ENCODE measurements around the gene CYP19A1.

Gene CYP19A1

GRCh38 chr15:51338496-51338895 lies at the start of gene CYP19A1:
CYP19A1 (minus strand) TSS chr15:51338596; CDS start chr15:51242912, 95,684 bp downstream.
- no peak for DNase-seq (ENCODE audit: low read depth in 1 of 2, low spot score in 1 of 2)

GRCh38 chr15:51387699-51388041 lies 49.3 kb upstream of the CYP19A1 start:
- no peak for DNase-seq (ENCODE audit: low read depth in 1 of 2, low spot score in 1 of 2)

DNA sequence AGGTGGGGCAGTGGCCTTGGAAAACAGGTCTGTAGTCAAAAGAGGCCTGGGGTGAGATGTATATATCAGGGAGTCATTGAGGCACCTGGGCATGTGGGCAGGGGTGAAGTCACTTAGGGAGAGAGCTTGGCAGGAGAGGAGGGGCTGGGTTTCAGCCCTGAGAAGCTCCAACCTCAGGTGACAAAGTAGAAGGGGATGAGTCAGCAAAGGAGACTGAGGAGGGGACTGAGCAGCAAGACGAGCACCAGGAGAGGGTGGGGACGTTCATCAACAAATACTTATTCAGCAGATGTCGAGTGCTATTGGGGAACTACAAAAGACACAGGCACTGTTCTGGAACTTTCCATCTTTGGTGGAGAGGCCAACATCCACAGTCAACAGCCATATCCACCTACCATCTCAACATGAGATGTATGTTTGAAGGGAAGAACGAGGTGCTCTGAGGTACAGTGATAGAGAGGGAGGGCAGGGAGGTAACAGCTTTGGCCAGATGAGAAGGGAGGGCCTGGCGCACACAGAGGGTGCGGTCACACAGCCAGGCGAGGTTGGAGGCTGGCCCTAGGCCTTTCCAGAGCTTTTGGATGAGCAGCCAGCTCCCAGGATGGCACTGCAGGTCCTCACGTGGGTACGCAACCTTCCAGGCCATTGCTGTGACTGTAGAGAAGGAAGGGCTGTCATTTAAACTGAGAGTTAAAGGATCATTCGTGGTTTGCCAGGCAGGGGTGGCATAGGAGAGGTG lies 48.7 kb upstream of the CYP19A1 start:
- no peak for DNase-seq (ENCODE audit: low read depth in 1 of 2, low spot score in 1 of 2)

- DNase-seq (ENCODE audit: low read depth in 1 of 2, low spot score in 1 of 2), result no peak
Observed at GRCh38 chr15:51386486-51386885, 48.1 kb upstream of the CYP19A1 start.

GRCh38 chr15:51386029-51386428 lies 47.6 kb upstream of the CYP19A1 start:
- no peak for DNase-seq (ENCODE audit: low read depth in 1 of 2, low spot score in 1 of 2)

DNA sequence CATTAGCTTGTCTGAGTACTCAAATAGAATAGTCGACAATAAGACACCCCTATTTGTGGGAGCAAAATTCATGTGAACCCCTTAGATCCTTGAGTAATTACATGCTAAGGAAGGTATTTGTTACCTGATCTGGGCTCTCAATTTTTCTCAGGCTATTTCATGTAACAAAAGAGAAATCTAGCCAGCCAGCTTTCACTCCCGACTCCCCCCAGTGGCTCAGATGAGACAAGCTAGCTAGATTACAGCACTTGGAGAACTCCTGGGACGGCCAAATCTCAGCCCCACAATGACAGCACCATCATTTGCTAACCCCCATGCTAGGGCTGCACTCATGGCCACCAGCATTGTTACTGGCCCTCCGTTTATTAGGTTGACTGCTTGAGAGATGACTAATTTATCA lies 44.4 kb upstream of the CYP19A1 start:
- DNase-seq (ENCODE audit: low read depth in 1 of 2, low spot score in 1 of 2), result no peak

DNA sequence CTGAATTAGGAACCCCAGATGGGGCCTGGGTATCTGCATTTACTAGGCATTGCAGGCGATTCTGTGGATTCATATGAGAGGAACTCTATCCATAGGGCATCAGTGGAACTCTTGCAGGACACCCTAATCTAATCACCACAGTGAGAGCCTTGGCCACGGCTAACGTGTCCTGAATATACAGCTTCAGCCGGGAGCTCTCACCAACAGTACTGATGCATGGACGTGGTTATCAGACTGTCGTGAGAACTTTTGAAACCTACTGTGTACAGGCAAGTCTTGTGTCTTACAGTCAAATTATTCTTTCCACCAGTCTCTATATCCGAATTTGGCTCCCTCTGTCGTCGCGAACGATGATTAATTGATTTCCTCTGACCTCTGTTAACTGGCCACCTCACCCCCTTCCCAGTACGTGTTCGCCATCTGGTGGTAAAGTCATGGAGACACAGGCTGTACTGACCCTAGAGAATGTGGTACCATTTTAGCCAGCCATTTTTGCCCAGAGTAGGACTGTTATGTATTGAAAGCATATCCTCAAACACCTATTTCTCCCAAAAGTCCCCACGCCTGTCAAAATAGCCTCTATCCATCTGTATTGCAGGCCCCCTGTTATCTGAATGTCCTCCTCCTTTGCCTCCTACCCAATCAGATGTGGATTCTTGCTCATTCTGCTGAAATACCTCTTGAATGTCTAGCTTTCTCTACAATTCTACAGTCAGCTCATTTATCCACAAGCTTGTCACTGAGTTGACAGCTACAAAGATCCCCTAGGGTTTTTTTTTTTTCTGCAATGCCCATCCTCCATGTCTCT lies 42.8 kb upstream of the CYP19A1 start:
- no peak for DNase-seq (ENCODE audit: low read depth in 1 of 2, low spot score in 1 of 2)

- no peak for DNase-seq (ENCODE audit: low read depth in 1 of 2, low spot score in 1 of 2)
Observed at GRCh38 chr15:51379390-51379789, 41.0 kb upstream of the CYP19A1 start.

- no peak for DNase-seq (ENCODE audit: low read depth in 1 of 2, low spot score in 1 of 2)
Observed at GRCh38 chr15:51378406-51378805, 40.0 kb upstream of the CYP19A1 start.

DNA sequence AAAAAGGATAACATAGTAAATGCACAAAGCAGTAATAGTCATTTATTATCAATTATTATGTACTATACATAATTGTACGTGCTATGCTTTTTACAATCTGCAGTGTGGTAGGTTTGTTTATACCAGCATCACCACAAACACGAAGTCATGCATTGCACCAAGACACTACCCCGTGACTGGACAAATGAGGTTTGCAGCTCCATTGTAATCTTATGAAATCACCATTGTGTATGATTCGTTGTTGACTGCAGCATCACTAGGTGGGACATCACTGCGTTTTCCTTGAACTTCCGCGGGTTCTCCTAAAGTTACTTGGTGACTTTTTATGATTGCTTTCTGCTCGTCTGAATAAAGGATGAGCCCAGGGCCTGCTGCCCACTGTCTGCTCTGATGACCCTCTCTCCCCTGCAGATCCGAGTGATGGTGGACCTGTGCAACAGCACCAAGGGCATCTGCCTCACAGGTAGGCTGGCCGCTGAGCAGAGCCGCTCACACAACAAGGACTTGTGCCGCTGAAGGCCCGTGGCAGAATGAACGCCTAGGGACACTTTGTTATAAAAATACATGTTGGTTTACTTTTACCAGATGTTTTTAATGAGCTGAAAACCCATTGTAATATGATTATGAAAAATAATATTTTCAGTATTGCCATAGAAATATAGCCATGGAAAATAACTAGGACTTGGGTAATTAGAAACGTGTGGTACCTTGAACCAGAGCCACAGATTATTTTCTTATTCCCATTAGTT lies 38.8 kb upstream of the CYP19A1 start:
- DNase-seq (ENCODE audit: low read depth in 1 of 2, low spot score in 1 of 2), result no peak

- DNase-seq (ENCODE audit: low read depth in 1 of 2, low spot score in 1 of 2), result no peak
Observed at GRCh38 chr15:51375966-51376640, 37.7 kb upstream of the CYP19A1 start.

- DNase-seq (ENCODE audit: low read depth in 1 of 2, low spot score in 1 of 2), result no peak
Observed at GRCh38 chr15:51374131-51374530, 35.7 kb upstream of the CYP19A1 start.

DNA sequence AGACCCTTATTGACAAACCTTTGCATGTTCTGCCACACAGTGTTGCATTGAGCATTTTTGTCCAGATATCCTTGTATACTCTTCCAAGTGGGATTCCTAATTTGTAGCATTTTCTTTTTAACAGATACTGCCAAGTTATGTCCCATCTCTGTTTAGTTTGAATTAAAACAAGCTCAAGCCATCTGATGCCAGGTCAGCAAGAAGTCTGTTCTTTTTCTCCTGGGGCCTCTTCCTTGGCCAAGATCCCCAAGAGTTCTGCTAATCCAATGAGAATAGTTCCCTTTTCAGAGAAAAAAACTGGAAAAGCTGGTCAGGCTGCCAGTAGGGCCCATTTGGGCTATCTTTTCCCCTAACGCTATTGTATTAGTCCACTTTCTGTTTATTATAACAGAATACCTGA lies 32.9 kb upstream of the CYP19A1 start:
- no peak for DNase-seq (ENCODE audit: low read depth in 1 of 2, low spot score in 1 of 2)

- no peak for DNase-seq (ENCODE audit: low read depth in 1 of 2, low spot score in 1 of 2)
Observed at GRCh38 chr15:51369451-51369761, 31.0 kb upstream of the CYP19A1 start.

- no peak for DNase-seq (ENCODE audit: low read depth in 1 of 2, low spot score in 1 of 2)
Observed at GRCh38 chr15:51368751-51369450, 30.5 kb upstream of the CYP19A1 start.

DNA sequence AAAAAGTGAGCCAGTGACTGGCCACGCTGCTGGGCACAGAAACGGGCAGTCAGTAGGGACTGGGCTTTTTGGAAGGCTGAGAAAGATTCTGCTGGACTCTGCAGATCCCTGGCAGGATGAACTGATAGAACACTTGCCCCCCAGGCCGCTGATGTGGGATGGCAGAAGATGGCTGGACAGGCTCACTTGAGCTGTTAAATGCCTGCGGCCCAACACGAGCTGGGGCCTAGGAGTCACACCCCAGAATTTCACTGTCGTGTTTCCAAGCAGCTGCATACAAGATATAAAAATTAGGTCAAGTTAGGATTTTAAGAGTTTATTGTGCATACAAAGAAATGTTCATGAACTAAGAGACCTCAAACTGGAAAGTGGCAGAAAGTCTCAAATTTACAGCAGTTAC lies 29.9 kb upstream of the CYP19A1 start:
- DNase-seq (ENCODE audit: low read depth in 1 of 2, low spot score in 1 of 2), result no peak

DNA sequence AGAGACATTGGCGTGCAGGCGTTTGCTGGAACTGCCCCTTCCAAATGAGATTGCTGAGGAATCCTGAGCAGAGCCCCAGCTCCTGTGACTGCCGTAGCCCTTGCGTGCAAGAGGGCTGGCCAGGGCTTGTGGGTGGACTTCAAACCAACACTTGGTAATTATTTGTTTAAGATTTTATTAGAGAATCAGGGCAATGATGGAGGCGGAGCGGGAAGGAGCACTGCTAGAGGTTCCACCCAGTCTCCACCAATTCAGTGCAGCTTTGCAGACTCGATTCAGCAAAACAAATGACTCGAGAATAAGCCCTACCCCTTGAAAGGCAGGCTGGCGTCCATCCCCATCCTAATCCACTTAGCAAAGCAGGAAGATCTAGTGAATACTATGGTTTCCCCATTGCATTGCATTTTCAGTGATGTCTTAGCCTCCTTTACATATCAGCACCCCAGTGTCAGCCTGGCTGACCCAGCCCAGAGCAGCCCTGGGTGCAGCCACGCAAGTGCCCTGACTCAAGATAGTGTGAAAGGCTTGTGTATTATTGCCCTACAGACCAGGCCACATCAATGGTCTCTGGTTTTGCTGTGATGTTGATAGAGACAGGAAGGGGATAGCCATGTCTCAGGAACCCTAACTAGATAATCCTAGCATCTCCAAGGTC lies 29.1 kb upstream of the CYP19A1 start:
- no peak for DNase-seq (ENCODE audit: low read depth in 1 of 2, low spot score in 1 of 2)

- no peak for DNase-seq (ENCODE audit: low read depth in 1 of 2, low spot score in 1 of 2)
Observed at GRCh38 chr15:51366920-51367319, 28.5 kb upstream of the CYP19A1 start.

DNA sequence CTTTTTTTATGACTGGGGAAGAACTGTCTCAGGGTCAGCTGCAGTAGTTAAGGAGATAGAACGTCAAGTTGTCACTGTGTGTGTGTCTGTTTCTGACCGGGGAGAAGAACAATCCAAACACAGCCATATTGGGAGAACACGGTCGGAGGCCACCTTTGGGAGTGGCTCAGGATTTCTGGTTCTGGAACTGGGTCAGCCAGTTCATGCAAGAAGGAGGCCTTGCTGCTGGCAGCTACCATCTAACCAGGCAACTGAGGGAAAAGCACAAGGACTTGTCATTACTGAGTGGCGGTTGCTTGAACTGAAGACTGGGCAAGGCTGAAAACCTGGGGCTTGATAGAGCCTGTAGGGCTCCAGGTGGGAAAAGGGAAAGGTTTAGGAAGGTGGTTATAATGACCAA lies 27.7 kb upstream of the CYP19A1 start:
- DNase-seq (ENCODE audit: low read depth in 1 of 2, low spot score in 1 of 2), result no peak

GRCh38 chr15:51365417-51365816 lies 27.0 kb upstream of the CYP19A1 start:
- DNase-seq (ENCODE audit: low read depth in 1 of 2, low spot score in 1 of 2), result no peak
